CD4-positive, alpha-beta memory T cell (primary cell): ENCODE data around the gene CLIC1. TPM values are rescaled to one million over a fixed set of nuclear protein-coding genes. Genes with fewer than 3 reads are reported as not detected.

Experiments used
- CTCF ChIA-PET: fragments of 350-600 bp; sonication (Branson Sonifier 250); formaldehyde crosslinking; loops from one replicate; lab custom pipeline; 2021; ENCODE audit warnings: inconsistent platforms; ENCODE audit not compliant: partially characterized antibody; lab: Charles Lee
- POLR2A ChIA-PET: fragments of 350-600 bp; sonication (Branson Sonifier 250); formaldehyde crosslinking; loops from one replicate; lab custom pipeline; 2021; ENCODE audit not compliant: partially characterized antibody; lab: Charles Lee
- DNase-seq, 5 donors: peaks; one replicate each; pipeline versions ENCODE4 v3.0.0 to v3.0.0-alpha.2; 2020 to 2022; ENCODE audit warnings: mixed read lengths in 1 of 5
- H3K27ac ChIP-seq: one replicate; pipeline ENCODE4 v1.7.0; 2013; ENCODE audit warnings: low read depth, low read length
- H3K27me3 ChIP-seq: 2 replicates; pipeline ENCODE4 v1.7.0; 2013; ENCODE audit warnings: mild to moderate bottlenecking, low read length, moderate library complexity; ENCODE audit not compliant: insufficient read depth
- H3K36me3 ChIP-seq: 2 replicates; pipeline ENCODE4 v1.7.0; 2013; ENCODE audit warnings: mild to moderate bottlenecking, low read length, moderate library complexity; ENCODE audit not compliant: insufficient read depth
- H3K4me1 ChIP-seq: 2 replicates; pipeline ENCODE4 v1.7.0; 2013; ENCODE audit warnings: mild to moderate bottlenecking, low read length, moderate library complexity; ENCODE audit not compliant: insufficient read depth
- H3K4me3 ChIP-seq, 2 donors: one replicate each; pipeline ENCODE4 v1.7.0; 2013; ENCODE audit warnings: low read length in 2 of 2, mild to moderate bottlenecking in 1 of 2
- H3K9me3 ChIP-seq, 2 donors: one replicate each; pipeline ENCODE4 v1.7.0; 2013; ENCODE audit warnings: low read length in 2 of 2, control low read depth in 1 of 2; ENCODE audit not compliant: control insufficient read depth in 1 of 2
- H3K27ac Mint-ChIP-seq, 7 donors: one replicate each; pipeline ENCODE4 v1.8.0; 2020 to 2021; ENCODE audit warnings: mixed read lengths in 7 of 7, mild to moderate bottlenecking in 6 of 7, inconsistent platforms in 3 of 7, moderate library complexity in 3 of 7
- H3K27me3 Mint-ChIP-seq, 2 donors: one replicate each; pipeline ENCODE4 v1.8.0; 2020 to 2021; ENCODE audit warnings: mixed read lengths in 2 of 2
- H3K36me3 Mint-ChIP-seq, 2 donors: one replicate each; pipeline ENCODE4 v1.8.0; 2020 to 2021; ENCODE audit warnings: mixed read lengths in 2 of 2, inconsistent platforms in 1 of 2, mild to moderate bottlenecking in 1 of 2
- H3K4me1 Mint-ChIP-seq, 4 donors: one replicate each; pipeline ENCODE4 v1.8.0; 2020 to 2021; ENCODE audit warnings: mixed read lengths in 4 of 4, mild to moderate bottlenecking in 1 of 4
- H3K4me3 Mint-ChIP-seq, 8 donors: one replicate each; pipeline ENCODE4 v1.8.0; 2020 to 2021; ENCODE audit warnings: mixed read lengths in 8 of 8, mild to moderate bottlenecking in 7 of 8, moderate library complexity in 6 of 8, inconsistent platforms in 3 of 8
- H3K9me3 Mint-ChIP-seq, 8 donors: one replicate each; pipeline ENCODE4 v1.8.0; 2020 to 2021; ENCODE audit warnings: mixed read lengths in 8 of 8, mild to moderate bottlenecking in 5 of 8, inconsistent platforms in 3 of 8, moderate library complexity in 1 of 8
- intact Hi-C: fragments of 100-400 bp; cut with micrococcal nuclease; formaldehyde crosslinking; loops from one replicate; pipeline ENCODE4 v1.15.1; 2023
- polyA plus RNA-seq, 2 donors: library from polyadenylated mRNA; unstranded; fragments of 300-500 nt; fragmentation: Illumina TruSeq; gene quantifications; one replicate each; pipeline ENCODE4 v1.2.3, GENCODE V29; 2021
- total RNA-seq, 2 experiments: library from RNA; stranded (reverse); gene quantifications; one replicate each; pipeline ENCODE4 v1.2.3, GENCODE V29; 2021

The CLIC1 gene
- total RNA-seq (10 to 100 TPM; 91.0 to 98.3 TPM), polyA plus RNA-seq (100 to 1,000 TPM; 462 to 601 TPM)

- intact Hi-C loops: loop anchor here (1.0 to 5.0 kb wide), 2 partner anchors 54 to 59 kb away; partner anchors contain the start of genes LY6G5C and VARS1
- Mint-ChIP-seq H3K4me3 (peak within 1 kb of the TSS; percentile 89 to 99 (median 98)), H3K4me1 (peaks cover 45 to 83% (median 66%) of the 10 kb centered on the region in 4 donors), H3K9me3 (no peaks in the 10 kb centered on the region), H3K27ac (peak within 1 kb of the TSS; percentile 94 to 97 (median 95)), H3K27me3 (no peaks in the 10 kb centered on the region), H3K36me3 (peaks cover 21 to 56% of the 10 kb centered on the region in 2 donors)
- H3K27ac ChIP-seq: peak within 1 kb of the TSS; percentile 82
- H3K4me1 ChIP-seq: peaks cover 64% of the 10 kb centered on the region
- POLR2A ChIA-PET: interaction anchor here (0.5 to 8.9 kb wide), 19 partner anchors 9 to 1213 kb away, joined by 3 to 81 read pairs (median 6); partner anchors contain the start of genes ABHD16A, BAG6, C6orf47 and DDAH2
- H3K36me3 ChIP-seq: peaks cover 27% of the 10 kb centered on the region
- CTCF ChIA-PET: interaction anchor here (0.8 to 17.2 kb wide), 8 partner anchors 37 to 127 kb away, joined by 3 to 173 read pairs (median 7); partner anchors contain the start of genes LSM2, LY6G5C, NEU1 and VARS1
- no peaks in the 10 kb centered on the region for H3K27me3 ChIP-seq
- H3K4me3 ChIP-seq: peak within 1 kb of the TSS; percentile 95 to 99
- no peaks in the 10 kb centered on the region for H3K9me3 ChIP-seq
- peak; percentile 50 to 82 (median 52) for DNase-seq
Observed at GRCh38 chr6:31736021-31736767, at the start of gene CLIC1. TSS of gene CLIC1 (minus strand) at chr6:31736530. CDS start at chr6:31736300, 230 bp downstream.

GRCh38 chr6:31785475-31785874 lies 49.1 kb upstream of the CLIC1 start:
- Mint-ChIP-seq H3K9me3 (no peaks in the 10 kb centered on the region), H3K27ac (no peak overlapping the region), H3K4me3 (no peak overlapping the region), H3K36me3 (peaks cover 22 to 30% of the 10 kb centered on the region in 2 donors), H3K4me1 (peaks cover 1 to 4% (median 3%) of the 10 kb centered on the region in 4 donors), H3K27me3 (no peaks in the 10 kb centered on the region)
- ChIA-PET CTCF (interaction anchor here (4.1 kb wide), 1 partner anchor 15 kb away, joined by 17 read pairs; no protein-coding TSS in a partner anchor), POLR2A (interaction anchor here (0.9 to 2.4 kb wide), 3 partner anchors 25 to 48 kb away, joined by 3 to 7 read pairs (median 3); partner anchors contain the start of gene MSH5)
- DNase-seq: no peak
- H3K36me3 ChIP-seq: peaks cover 38% of the 10 kb centered on the region
- intact Hi-C loops: no loop called here
- H3K27ac ChIP-seq: no peak overlapping the region
- H3K27me3 ChIP-seq: no peaks in the 10 kb centered on the region
- H3K4me1 ChIP-seq: no peaks in the 10 kb centered on the region
- H3K9me3 ChIP-seq: no peaks in the 10 kb centered on the region
- H3K4me3 ChIP-seq: no peak overlapping the region

GRCh38 chr6:31784098-31784925 lies 48.0 kb upstream of the CLIC1 start:
- no peak for DNase-seq
- Histone ChIP-seq H3K9me3 (no peaks in the 10 kb centered on the region), H3K27me3 (no peaks in the 10 kb centered on the region), H3K4me3 (no peak overlapping the region), H3K36me3 (peaks cover 44% of the 10 kb centered on the region), H3K27ac (no peak overlapping the region), H3K4me1 (no peaks in the 10 kb centered on the region)
- CTCF ChIA-PET: no interaction called here
- Mint-ChIP-seq H3K27me3 (no peaks in the 10 kb centered on the region), H3K36me3 (peaks cover 20 to 37% of the 10 kb centered on the region in 2 donors), H3K4me1 (peaks cover 0 to 2% (median under 1%) of the 10 kb centered on the region in 4 donors), H3K4me3 (no peak overlapping the region), H3K27ac (peak overlapping the region in 4 of 7 donors; percentile 36 to 52 (median 44)), H3K9me3 (no peaks in the 10 kb centered on the region)
- intact Hi-C loops: no loop called here
- POLR2A ChIA-PET: interaction anchor here (1.1 to 2.4 kb wide), 4 partner anchors 10 to 47 kb away, joined by 3 to 7 read pairs (median 6); partner anchors contain the start of gene MSH5

- DNase-seq: no peak
- Histone ChIP-seq H3K9me3 (no peaks in the 10 kb centered on the region), H3K4me3 (no peak overlapping the region), H3K27me3 (no peaks in the 10 kb centered on the region), H3K36me3 (peaks cover 47% of the 10 kb centered on the region), H3K4me1 (peaks cover 6% of the 10 kb centered on the region), H3K27ac (no peak overlapping the region)
- ChIA-PET CTCF (no interaction called here), POLR2A (no interaction called here)
- intact Hi-C loops: no loop called here
- Mint-ChIP-seq H3K27ac (no peak overlapping the region), H3K9me3 (no peaks in the 10 kb centered on the region), H3K27me3 (no peaks in the 10 kb centered on the region), H3K4me1 (peaks cover 1 to 8% (median 5%) of the 10 kb centered on the region in 4 donors), H3K36me3 (peaks cover 16 to 40% of the 10 kb centered on the region in 2 donors), H3K4me3 (no peak overlapping the region)
Observed at GRCh38 chr6:31782126-31782855, 46.0 kb upstream of the CLIC1 start.

GRCh38 chr6:31781244-31782125 lies 45.2 kb upstream of the CLIC1 start:
- peaks cover 14% of the 10 kb centered on the region for H3K4me1 ChIP-seq
- peak overlapping the region in 1 of 8 donors; percentile 36 for H3K4me3 Mint-ChIP-seq
- no peak overlapping the region for H3K27ac ChIP-seq
- peak overlapping the region in 1 of 7 donors; percentile 30 for H3K27ac Mint-ChIP-seq
- ChIA-PET POLR2A (no interaction called here), CTCF (interaction anchor here (3.8 kb wide), 1 partner anchor 12 kb away, joined by 15 read pairs; no protein-coding TSS in a partner anchor)
- no peaks in the 10 kb centered on the region for H3K9me3 Mint-ChIP-seq
- no peak for DNase-seq
- intact Hi-C loops: no loop called here
- no peaks in the 10 kb centered on the region for H3K9me3 ChIP-seq
- no peaks in the 10 kb centered on the region for H3K27me3 Mint-ChIP-seq
- H3K36me3 ChIP-seq: peaks cover 47% of the 10 kb centered on the region
- H3K4me3 ChIP-seq: no peak overlapping the region
- peaks cover 6 to 15% (median 12%) of the 10 kb centered on the region in 4 donors for H3K4me1 Mint-ChIP-seq
- peaks cover 16 to 43% of the 10 kb centered on the region in 2 donors for H3K36me3 Mint-ChIP-seq
- H3K27me3 ChIP-seq: no peaks in the 10 kb centered on the region
